GM18526 (cell line): Measurements from ENCODE around the gene RBP3.

Experiments used
- POLR2A ChIP-seq: IDR thresholded peaks from 3 replicates; pipeline ENCODE4 v1.6.1; 2011; ENCODE audit not compliant: insufficient read length; ENCODE audit errors: extremely low read depth

The RBP3 gene

DNA sequence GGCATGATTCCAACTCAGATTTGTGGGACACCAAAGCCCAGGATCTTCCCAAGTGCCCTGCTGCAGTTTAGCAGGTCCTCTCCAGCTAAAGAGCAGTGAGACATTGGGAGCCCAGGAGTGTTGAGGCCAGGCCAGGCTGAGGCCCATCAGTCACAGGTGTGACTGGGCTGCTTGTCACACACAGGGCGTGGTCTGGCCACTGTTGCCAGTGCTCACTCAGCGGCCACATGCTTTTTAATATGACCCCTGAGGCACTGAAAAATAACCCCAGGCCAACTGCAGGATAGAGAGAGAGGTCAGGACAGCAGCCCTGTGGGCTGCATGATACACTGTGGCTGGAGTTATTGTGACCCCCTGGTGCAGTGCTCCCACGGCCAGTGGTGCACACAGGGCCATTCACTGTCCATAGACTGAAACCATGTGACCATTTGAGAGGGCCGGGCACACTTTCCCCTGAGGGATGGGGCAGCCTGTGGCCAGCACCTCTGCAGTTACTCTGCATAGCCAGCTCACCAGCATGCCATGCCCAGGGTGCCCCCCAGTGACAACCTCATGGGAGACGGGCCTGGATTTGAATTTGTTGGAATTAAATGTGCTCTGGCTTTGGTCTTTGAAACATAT, 21.7 kb upstream of the RBP3 start:
- TF ChIP-seq POLR2A: no peak

DNA sequence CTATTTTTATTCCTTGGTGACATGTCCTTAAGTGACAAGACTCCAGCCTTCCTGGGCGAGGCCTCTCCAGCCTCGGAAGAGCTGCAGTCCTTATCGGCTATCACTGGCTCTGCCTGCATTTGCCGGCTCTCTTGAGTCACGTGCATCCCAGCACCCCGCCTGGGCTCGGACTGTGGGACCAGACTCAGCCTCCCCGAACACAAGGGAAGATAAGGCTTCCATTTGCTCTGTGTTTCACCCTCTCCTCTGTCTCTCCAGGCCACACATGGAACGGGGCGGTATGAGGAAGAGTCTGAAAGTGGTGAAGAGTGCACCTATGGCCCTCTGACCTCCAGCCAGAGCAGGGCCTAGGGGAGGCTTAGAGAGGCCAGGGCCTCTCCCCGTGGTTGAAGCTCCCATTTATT, 21.2 kb upstream of the RBP3 start:
- no peak for TF ChIP-seq POLR2A

DNA sequence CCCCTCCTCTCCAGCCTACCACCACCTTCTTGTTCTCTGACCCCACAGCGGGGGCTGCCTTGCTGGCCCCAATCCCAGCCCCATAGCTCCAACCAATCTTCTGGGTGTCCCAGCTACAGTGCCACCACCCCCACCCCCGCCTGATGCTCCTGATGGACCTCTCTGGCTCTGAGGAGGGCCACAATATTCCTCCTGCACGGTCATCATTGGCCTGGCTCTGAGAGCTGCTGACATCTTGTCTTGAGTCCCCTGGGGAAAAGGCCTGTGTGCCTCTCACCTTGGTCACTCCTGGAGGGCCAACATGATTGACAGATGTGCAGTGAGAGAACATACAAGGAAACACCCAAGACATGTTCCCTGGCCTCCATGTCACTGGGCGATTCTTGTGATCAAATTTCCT, 18.3 kb upstream of the RBP3 start:
- TF ChIP-seq POLR2A: no peak

DNA sequence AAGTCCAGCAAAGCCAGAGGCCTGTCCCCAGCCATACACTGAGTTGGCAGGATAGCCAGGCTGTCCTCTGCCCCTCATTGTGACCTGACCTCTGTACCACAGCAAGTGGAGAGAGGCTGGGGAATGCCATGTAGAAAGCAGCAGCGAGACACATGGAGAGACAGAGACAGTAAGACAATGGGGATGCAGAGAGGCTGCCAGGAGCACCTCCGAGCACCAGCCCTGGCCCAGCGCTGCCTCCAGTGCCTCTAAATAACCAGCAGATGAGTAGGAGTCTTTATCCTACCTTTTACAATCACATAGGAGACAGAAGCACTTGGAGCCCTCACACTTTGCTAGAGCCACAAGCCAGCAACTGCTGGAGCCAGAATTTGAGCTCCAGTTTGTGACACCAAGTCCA, 17.8 kb upstream of the RBP3 start:
- TF ChIP-seq POLR2A: no peak

DNA sequence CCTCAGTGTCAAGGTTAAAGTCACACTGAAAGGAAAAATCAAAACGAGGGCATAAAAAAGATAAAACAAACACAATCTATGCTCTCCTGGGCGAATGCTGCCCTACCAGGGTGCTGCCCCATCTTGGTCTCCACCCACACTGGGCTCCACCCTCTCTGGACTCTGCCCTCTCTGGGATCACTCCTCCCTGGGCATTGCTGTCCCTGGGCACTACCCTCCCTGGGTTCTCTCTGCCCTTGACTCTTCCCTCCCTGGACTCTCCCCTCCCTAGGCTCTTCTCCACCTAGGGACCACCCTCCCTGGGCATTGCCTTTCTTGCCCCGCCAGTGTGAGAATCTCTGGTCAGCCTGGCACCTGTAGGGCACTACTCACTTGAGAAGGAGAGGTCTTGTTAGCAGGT, 17.4 kb upstream of the RBP3 start:
- no peak for TF ChIP-seq POLR2A

DNA sequence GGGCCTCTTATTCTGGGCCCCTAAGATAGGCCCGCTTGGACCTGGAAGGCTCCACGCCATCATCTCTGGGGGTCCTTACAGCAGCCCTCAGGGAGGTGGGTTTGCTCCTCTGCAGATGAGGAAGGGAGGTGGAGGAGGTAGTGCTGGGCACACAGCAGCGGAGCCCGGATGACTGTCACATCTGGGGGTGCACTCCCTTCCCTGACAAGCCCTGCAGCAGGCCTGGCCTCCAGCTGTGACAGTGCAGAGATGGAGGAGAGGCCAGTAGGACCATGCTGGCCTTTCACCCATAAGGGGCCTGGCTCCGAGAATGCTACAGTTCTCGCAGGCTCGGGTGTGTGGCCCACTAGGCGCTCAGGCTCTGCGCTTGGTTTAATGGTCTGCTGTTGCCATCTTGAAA, 16.7 kb upstream of the RBP3 start:
- no peak for TF ChIP-seq POLR2A

DNA sequence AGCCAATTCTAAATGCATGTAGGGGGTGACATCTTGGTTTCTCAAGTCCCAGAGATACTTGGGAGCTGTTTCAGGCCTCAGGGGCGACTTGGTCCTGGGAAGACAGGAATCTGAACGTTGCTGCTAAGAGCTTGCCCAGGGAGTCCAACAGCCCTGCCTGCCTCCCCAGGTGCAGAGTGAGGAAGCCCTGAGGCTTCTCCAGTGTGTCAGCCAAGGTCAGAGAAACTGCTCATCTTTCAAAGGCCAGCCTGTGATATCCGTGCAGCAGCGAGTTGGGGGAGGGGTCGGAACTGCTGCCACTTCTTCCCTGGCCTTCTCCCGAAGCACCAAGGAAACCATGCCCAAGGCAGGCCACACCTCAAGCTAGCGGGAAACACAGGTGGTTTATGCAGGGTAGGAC, 16.2 kb upstream of the RBP3 start:
- TF ChIP-seq POLR2A: no peak

DNA sequence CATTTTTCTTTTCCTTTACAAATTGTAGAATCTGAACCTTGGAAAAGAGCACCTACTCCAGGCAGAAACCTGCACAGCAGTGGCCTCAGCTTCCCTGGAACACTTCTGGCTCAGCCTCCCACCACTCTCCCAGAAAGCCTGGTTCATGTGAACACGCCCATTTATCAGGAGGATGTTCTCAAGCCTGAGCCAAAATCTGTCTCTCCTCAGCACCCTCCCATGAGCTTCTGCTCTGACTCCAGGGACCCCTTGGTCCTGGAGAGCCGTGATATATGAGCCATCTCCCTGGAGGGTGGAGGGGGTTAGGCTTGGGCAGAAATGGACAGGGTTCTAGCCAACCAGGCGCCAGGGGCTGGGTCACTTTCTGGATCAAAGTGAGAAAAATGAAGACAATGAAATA, 15.8 kb upstream of the RBP3 start:
- TF ChIP-seq POLR2A: no peak

DNA sequence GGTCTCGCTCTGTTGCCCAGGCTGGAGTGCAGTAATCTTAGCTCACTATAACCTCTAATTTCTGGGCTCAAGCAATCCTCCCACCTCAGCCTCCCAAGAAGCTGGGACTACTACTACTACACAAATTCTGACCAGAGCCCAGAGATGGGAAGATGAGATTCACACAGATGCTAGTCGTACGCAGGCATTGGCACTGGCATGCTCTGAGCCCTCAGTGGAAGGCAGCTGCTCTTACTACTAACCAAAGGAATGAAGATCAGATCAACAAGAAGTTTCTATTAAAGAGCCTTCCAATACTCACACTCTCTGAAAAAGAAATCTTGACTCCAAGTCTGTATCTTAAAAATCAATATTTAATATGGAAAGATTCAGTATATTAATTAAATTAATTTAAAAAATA, 15.2 kb upstream of the RBP3 start:
- no peak for TF ChIP-seq POLR2A

DNA sequence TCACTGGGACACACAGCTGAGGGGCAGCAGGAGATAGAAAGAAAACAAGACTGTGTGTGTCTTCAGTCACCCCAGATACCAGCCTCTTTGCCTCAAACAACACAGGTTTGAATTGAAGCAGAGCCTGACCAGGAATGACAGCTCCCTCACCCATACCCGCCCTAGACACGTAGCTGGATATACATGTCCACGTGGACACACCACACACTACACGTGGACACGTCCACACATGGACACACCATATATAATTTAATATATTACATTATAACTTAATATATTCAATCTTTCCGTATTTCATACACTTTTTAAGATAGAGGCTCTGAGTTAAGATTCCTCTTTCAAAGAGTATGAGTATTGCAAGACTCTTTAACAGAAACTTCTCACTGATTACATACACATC, 14.6 kb upstream of the RBP3 start:
- no peak for TF ChIP-seq POLR2A

DNA sequence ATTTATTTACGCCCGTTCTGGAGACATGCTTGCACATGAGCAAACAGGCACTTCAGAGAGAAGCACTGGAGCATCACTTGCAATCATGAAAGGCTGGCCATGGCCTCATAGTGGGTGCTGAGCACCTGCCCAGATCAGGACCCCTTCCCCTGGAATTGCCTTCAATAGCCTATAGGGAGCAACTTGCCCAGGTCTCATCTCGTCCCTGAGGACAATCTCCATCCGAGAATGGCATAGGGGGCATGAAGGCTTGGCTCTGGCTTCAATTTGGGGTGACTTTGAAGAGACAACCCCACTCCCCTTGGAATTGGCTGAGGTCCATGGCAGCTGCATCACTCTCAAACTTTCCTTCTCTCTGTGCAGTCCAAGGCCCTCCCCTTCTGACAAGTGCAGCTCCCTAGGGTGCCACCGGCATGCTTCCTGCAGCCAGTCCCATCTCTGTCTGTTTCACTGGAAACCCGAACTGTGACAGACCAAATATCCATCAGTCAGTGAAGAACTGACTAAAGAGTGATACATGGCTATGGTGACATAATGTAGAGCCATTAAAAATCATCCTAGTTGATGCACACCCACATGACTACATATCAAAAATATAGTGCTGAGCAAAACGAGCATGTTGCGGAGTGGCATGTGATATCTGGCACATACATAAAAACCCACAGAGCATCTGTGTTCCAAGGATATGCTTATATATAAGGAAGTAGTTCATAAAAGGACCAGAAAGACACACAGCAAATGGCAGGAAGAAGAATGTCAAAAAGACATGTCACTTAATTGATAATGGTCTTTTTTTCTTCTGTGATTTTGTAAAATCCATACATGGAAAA, 13.5 kb upstream of the RBP3 start:
- TF ChIP-seq POLR2A: no peak

DNA sequence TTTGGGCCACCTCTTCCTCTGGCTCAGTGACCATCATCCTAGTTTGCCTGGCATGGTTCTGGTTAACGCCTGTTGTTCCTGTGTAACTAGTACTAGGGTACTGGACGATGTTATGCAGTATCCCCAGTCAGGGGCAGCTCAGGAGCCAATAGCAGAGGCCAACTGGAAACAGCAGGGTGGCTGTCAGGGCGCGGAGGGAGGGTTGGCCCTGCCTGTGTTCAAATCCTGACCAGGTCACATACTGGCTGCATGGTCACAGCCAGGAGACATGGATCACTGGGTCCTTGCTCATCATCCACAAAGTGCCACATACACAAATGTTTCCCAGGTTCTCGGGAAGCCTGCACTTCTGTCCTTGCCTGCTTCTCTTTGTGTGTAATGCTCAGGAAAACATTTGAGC, 12.3 kb upstream of the RBP3 start:
- no peak for TF ChIP-seq POLR2A

DNA sequence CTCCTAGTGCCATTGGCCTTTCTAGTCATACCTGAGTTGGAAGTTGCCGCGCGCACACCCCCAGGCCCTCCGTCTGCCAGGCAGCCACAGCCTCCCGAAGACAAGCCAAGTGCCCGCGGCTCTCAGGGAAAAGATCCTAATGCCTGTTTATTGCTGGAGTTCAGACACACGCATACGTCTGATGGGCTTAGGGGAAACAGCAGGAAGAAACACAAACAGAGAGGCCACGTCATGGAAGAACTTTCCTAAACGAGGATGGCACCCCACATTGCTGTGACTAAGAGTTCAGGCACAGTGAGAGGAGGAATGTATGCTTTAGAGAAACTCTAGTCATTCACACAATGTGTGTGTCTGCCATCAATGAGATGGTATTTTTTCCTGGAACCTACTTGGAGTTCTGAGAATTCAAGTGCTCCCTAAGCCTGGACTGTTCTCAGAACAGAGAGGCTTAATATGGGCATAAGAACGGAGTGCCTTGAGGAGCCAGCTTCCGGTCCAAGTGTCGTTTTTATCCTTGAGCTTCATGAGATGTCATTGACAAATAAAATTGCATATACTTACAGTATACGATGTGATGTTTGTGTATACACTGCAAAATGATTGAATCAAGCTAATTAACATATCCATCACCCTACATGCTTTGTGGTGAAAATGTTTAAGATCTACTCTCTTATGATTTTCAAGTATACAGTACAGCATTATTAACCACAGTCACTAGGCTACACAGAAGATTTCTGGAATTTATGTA, 11.6 kb upstream of the RBP3 start:
- no peak for TF ChIP-seq POLR2A

DNA sequence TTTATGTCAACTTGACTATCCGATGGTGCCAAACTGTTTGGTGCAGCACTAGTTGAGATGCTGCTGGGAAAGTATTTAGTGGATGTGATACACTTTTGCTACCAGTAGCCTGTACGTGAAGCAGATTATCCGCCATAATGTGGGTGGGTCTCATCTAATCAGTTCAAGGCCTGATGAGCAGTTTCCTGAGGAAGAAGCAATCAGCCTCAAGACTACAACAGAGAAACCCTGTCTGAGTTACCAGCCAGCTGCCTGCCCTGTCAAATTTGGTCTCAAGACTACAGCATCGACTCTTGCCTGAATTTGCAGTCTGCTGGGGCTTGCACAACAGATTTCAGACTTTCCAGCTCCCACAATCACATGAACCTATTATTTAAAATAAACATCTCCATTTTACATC, 10.9 kb upstream of the RBP3 start:
- no peak for TF ChIP-seq POLR2A

DNA sequence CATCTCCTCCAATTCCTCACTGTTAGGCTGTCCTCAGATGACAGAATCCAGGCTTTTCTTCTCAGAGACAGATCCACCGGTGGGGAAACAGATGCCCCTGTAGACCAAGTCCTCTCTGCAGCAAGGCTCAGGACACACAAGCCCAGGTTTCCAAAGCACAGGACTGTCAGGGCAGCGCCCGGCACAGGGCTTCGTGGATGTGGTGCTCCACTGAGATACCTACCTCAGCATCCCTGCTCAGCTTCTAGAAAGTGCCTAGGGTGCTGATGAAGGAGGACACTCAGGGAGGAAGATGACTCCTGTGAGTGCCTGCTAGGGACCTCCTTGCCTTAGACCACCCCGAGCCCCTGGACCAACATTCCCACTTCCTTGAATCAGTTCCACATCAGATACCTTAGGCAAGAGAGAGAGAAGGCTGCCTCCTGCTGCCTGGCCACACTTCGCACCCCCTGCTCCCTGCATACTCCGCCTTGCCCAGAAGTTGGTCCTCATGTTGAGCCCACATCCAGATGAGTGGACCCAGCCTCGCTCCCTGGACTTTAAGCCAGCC, 8.9 kb upstream of the RBP3 start:
- no peak for TF ChIP-seq POLR2A

DNA sequence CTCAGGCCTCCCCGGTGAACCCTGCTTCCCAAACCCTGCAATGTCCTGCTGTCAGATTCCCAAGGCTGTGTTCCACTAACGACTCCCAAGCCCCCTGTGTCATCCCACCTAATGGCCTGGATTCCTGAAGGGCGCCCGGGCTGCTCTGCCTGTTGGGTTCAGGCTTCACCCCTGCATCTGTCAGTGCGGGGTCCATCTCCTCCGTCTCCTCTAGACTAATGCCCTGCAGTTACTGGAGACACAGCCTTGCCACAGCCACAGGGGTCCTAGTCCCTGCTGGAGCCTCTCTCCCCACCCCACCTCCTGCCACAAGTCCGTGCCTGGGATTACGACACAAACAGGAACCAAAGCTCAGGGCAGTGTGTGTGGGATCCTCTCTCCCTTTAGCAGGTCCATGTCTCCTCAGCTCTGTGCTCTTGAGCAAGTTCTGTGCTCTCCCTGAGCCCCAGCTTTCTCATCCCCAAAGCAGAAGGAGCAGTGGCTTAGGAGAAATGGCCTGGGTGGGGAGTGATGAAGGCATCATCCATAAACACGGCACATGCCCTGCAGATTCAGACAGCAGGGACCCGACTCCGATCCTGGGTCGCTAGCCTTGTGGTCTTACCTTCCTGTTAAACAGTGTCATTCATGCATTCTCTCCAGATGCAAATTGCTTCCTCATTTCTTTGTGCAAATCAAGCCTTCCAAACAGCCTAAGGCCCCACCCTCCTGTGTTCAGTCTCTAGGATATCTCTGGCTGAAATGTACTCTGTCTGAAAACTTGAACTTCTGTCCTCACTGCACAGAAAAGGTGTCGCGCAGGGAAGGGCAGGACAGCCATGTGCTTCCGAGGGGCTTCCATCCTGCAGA, 8.2 kb upstream of the RBP3 start:
- no peak for TF ChIP-seq POLR2A
